Activated CD4-positive, alpha-beta T cell treated with anti-CD3 and anti-CD28 coated beads for 36 hours (primary cell): ENCODE results near the gene DYNC1H1. TPM values are rescaled to one million over a fixed set of nuclear protein-coding genes. Genes with fewer than 3 reads are reported as not detected.
A peak's percentile ranks its signal among the peaks of the same experiment; 100 is the strongest.

Experiments used
- ATAC-seq: fragments of 200-7000 bp; cut with Tn5 transposase; one replicate; pipeline ENCODE4 v1.10.0; 2021; ENCODE audit warnings: mild to moderate bottlenecking, moderate library complexity
- CTCF ChIA-PET: fragments of 350-600 bp; sonication (Branson Sonifier 250); formaldehyde crosslinking; loops from one replicate; lab custom pipeline; 2021; ENCODE audit warnings: antibody characterized with exemption; lab: Charles Lee
- POLR2A ChIA-PET: fragments of 350-600 bp; sonication (Branson Sonifier 250); formaldehyde crosslinking; loops from one replicate; lab custom pipeline; 2021; ENCODE audit warnings: antibody characterized with exemption, inconsistent platforms; lab: Charles Lee
- DNase-seq: peaks from one replicate; pipeline ENCODE4 v3.0.0-alpha.2; 2020
- H3K27ac Mint-ChIP-seq: one replicate; pipeline ENCODE4 v1.8.0; 2021; ENCODE audit warnings: mixed read lengths
- H3K27me3 Mint-ChIP-seq: one replicate; pipeline ENCODE4 v1.8.0; 2021; ENCODE audit warnings: mixed read lengths
- H3K36me3 Mint-ChIP-seq: one replicate; pipeline ENCODE4 v1.8.0; 2021; ENCODE audit warnings: low read depth, mixed read lengths
- H3K4me1 Mint-ChIP-seq: one replicate; pipeline ENCODE4 v1.8.0; 2021; ENCODE audit warnings: mixed read lengths
- H3K4me3 Mint-ChIP-seq: one replicate; pipeline ENCODE4 v1.8.0; 2021; ENCODE audit warnings: mild to moderate bottlenecking, moderate library complexity, mixed read lengths
- H3K9me3 Mint-ChIP-seq: one replicate; pipeline ENCODE4 v1.8.0; 2021; ENCODE audit warnings: low read depth, mixed read lengths
- intact Hi-C, 2 experiments: fragments of 100-400 bp; cut with DNase I in 1 of 2; cut with micrococcal nuclease in 1 of 2; formaldehyde crosslinking; loops; one replicate each; pipeline versions ENCODE4 v1.14.2 to v1.15.1; 2022 to 2024; cut with DNase I, micrococcal nuclease
- total RNA-seq, 2 experiments: library from RNA; stranded (reverse); gene quantifications; one replicate each; pipeline ENCODE4 v1.2.3, GENCODE V29; 2021

The DYNC1H1 gene
- total RNA-seq, 2 experiments from 2014 or later = 283 to 293 TPM

- no peaks in the 10 kb centered on the region for H3K9me3 Mint-ChIP-seq
- ATAC-seq (no peak), DNase-seq (no peak)
- ChIA-PET CTCF (no interaction called here), POLR2A (interaction anchor here (0.7 kb wide), 1 partner anchor 22 kb away, joined by 4 read pairs; no protein-coding TSS in a partner anchor)
- intact Hi-C loops = no loop called here
- H3K4me1 Mint-ChIP-seq = no peaks in the 10 kb centered on the region
- peak overlapping the region; percentile 8 for H3K27ac Mint-ChIP-seq
- no peak overlapping the region for H3K4me3 Mint-ChIP-seq
- peaks cover 12% of the 10 kb centered on the region for H3K36me3 Mint-ChIP-seq
- no peaks in the 10 kb centered on the region for H3K27me3 Mint-ChIP-seq
Observed at GRCh38 chr14:101926620-101927019, 37.8 kb upstream of the DYNC1H1 start.

- DNase-seq (peak; percentile 50), ATAC-seq (no peak)
- H3K4me3 Mint-ChIP-seq = no peak overlapping the region
- H3K4me1 Mint-ChIP-seq = no peaks in the 10 kb centered on the region
- H3K27ac Mint-ChIP-seq = no peak overlapping the region
- ChIA-PET POLR2A (no interaction called here), CTCF (no interaction called here)
- intact Hi-C loops = no loop called here
- H3K27me3 Mint-ChIP-seq = no peaks in the 10 kb centered on the region
- peaks cover 11% of the 10 kb centered on the region for H3K36me3 Mint-ChIP-seq
- no peaks in the 10 kb centered on the region for H3K9me3 Mint-ChIP-seq
Observed at GRCh38 chr14:101927859-101928258, 36.5 kb upstream of the DYNC1H1 start.

GRCh38 chr14:101928415-101928841 is 35.9 kb upstream of the DYNC1H1 start:
- intact Hi-C loops = no loop called here
- ChIA-PET POLR2A (no interaction called here), CTCF (no interaction called here)
- DNase-seq (no peak), ATAC-seq (no peak)
- no peak overlapping the region for H3K4me3 Mint-ChIP-seq
- H3K27me3 Mint-ChIP-seq = no peaks in the 10 kb centered on the region
- H3K4me1 Mint-ChIP-seq = no peaks in the 10 kb centered on the region
- H3K36me3 Mint-ChIP-seq = peaks cover 8% of the 10 kb centered on the region
- no peak overlapping the region for H3K27ac Mint-ChIP-seq
- H3K9me3 Mint-ChIP-seq = no peaks in the 10 kb centered on the region

- Mint-ChIP-seq H3K36me3 (peaks cover 8% of the 10 kb centered on the region), H3K27me3 (no peaks in the 10 kb centered on the region), H3K27ac (no peak overlapping the region), H3K9me3 (no peaks in the 10 kb centered on the region), H3K4me1 (no peaks in the 10 kb centered on the region), H3K4me3 (no peak overlapping the region)
- DNase-seq (no peak), ATAC-seq (no peak)
- ChIA-PET POLR2A (no interaction called here), CTCF (interaction anchor here (1.3 kb wide), 1 partner anchor 222 kb away, joined by 4 read pairs; no protein-coding TSS in a partner anchor)
- intact Hi-C loops = no loop called here
Observed at GRCh38 chr14:101929096-101929495, 35.3 kb upstream of the DYNC1H1 start.

- no peaks in the 10 kb centered on the region for H3K27me3 Mint-ChIP-seq
- no peak for ATAC-seq
- POLR2A ChIA-PET = no interaction called here
- H3K4me1 Mint-ChIP-seq = no peaks in the 10 kb centered on the region
- H3K4me3 Mint-ChIP-seq = no peak overlapping the region
- CTCF ChIA-PET = interaction anchor here (0.6 to 1.3 kb wide), 2 partner anchors 167 to 223 kb away, joined by 4 read pairs; no protein-coding TSS in a partner anchor
- no peaks in the 10 kb centered on the region for H3K9me3 Mint-ChIP-seq
- DNase-seq = no peak
- intact Hi-C loops = no loop called here
- peaks cover 5% of the 10 kb centered on the region for H3K36me3 Mint-ChIP-seq
- no peak overlapping the region for H3K27ac Mint-ChIP-seq
Observed at GRCh38 chr14:101929946-101930345, 34.4 kb upstream of the DYNC1H1 start.

GRCh38 chr14:101932673-101933072 is 31.7 kb upstream of the DYNC1H1 start:
- H3K27ac Mint-ChIP-seq = no peak overlapping the region
- DNase-seq (no peak), ATAC-seq (no peak)
- no peaks in the 10 kb centered on the region for H3K9me3 Mint-ChIP-seq
- H3K4me3 Mint-ChIP-seq = no peak overlapping the region
- ChIA-PET POLR2A (interaction anchor here (0.7 kb wide), 1 partner anchor 9 kb away, joined by 3 read pairs; no protein-coding TSS in a partner anchor), CTCF (interaction anchor here (0.7 to 1.2 kb wide), 2 partner anchors 164 to 226 kb away, joined by 3 to 4 read pairs; no protein-coding TSS in a partner anchor)
- no peaks in the 10 kb centered on the region for H3K27me3 Mint-ChIP-seq
- peaks cover 1% of the 10 kb centered on the region for H3K36me3 Mint-ChIP-seq
- H3K4me1 Mint-ChIP-seq = no peaks in the 10 kb centered on the region
- intact Hi-C loops = no loop called here

- DNase-seq = no peak
- intact Hi-C loops = no loop called here
- Mint-ChIP-seq H3K4me3 (no peak overlapping the region), H3K27me3 (no peaks in the 10 kb centered on the region), H3K9me3 (no peaks in the 10 kb centered on the region), H3K4me1 (no peaks in the 10 kb centered on the region), H3K36me3 (peaks cover 1% of the 10 kb centered on the region), H3K27ac (no peak overlapping the region)
- ChIA-PET CTCF (interaction anchor here (0.6 to 1.2 kb wide), 4 partner anchors 25 to 227 kb away, joined by 3 to 4 read pairs (median 3); no protein-coding TSS in a partner anchor), POLR2A (interaction anchor here (0.7 kb wide), 1 partner anchor 10 kb away, joined by 3 read pairs; no protein-coding TSS in a partner anchor)
- no peak for ATAC-seq
Observed at GRCh38 chr14:101933209-101933608, 31.2 kb upstream of the DYNC1H1 start.

- ChIA-PET CTCF (interaction anchor here (0.6 to 0.9 kb wide), 2 partner anchors 228 to 802 kb away, joined by 3 read pairs; no protein-coding TSS in a partner anchor), POLR2A (no interaction called here)
- H3K4me1 Mint-ChIP-seq = peaks cover 3% of the 10 kb centered on the region
- H3K27ac Mint-ChIP-seq = no peak overlapping the region
- no peaks in the 10 kb centered on the region for H3K36me3 Mint-ChIP-seq
- intact Hi-C loops = no loop called here
- no peak for DNase-seq
- no peak for ATAC-seq
- H3K27me3 Mint-ChIP-seq = peaks cover 4% of the 10 kb centered on the region
- no peaks in the 10 kb centered on the region for H3K9me3 Mint-ChIP-seq
- no peak overlapping the region for H3K4me3 Mint-ChIP-seq
Observed at GRCh38 chr14:101934601-101935150, 29.7 kb upstream of the DYNC1H1 start.

- ATAC-seq (no peak), DNase-seq (no peak)
- Mint-ChIP-seq H3K27ac (no peak overlapping the region), H3K27me3 (peaks cover 20% of the 10 kb centered on the region), H3K9me3 (no peaks in the 10 kb centered on the region), H3K4me3 (no peak overlapping the region), H3K4me1 (peaks cover 3% of the 10 kb centered on the region), H3K36me3 (no peaks in the 10 kb centered on the region)
- intact Hi-C loops = no loop called here
- POLR2A ChIA-PET = no interaction called here
- CTCF ChIA-PET = interaction anchor here (0.6 kb wide), 1 partner anchor 77 kb away, joined by 4 read pairs; no protein-coding TSS in a partner anchor
Observed at GRCh38 chr14:101937926-101938767, 26.2 kb upstream of the DYNC1H1 start.

- H3K27me3 Mint-ChIP-seq = peaks cover 25% of the 10 kb centered on the region
- H3K36me3 Mint-ChIP-seq = no peaks in the 10 kb centered on the region
- H3K4me1 Mint-ChIP-seq = peaks cover 3% of the 10 kb centered on the region
- CTCF ChIA-PET = no interaction called here
- ATAC-seq (no peak), DNase-seq (no peak)
- intact Hi-C loops = no loop called here
- POLR2A ChIA-PET = no interaction called here
- no peaks in the 10 kb centered on the region for H3K9me3 Mint-ChIP-seq
- H3K4me3 Mint-ChIP-seq = no peak overlapping the region
- H3K27ac Mint-ChIP-seq = no peak overlapping the region
Observed at GRCh38 chr14:101939646-101940170, 24.7 kb upstream of the DYNC1H1 start.

GRCh38 chr14:101944451-101944850 is 19.9 kb upstream of the DYNC1H1 start:
- Mint-ChIP-seq H3K4me1 (peaks cover 11% of the 10 kb centered on the region), H3K9me3 (no peaks in the 10 kb centered on the region), H3K27me3 (peaks cover 33% of the 10 kb centered on the region), H3K36me3 (peaks cover 2% of the 10 kb centered on the region), H3K27ac (no peak overlapping the region), H3K4me3 (no peak overlapping the region)
- ATAC-seq = no peak
- DNase-seq = no peak
- intact Hi-C loops = no loop called here
- CTCF ChIA-PET = interaction anchor here (0.6 to 0.8 kb wide), 2 partner anchors 17 to 205 kb away, joined by 3 to 4 read pairs; no protein-coding TSS in a partner anchor
- POLR2A ChIA-PET = no interaction called here
